SK-N-SH treated with all-trans-retinoic acid at 6 μM for 48 hours (cell line): Measurements from ENCODE around the gene KLF15.

Experiments
- ARNTL ChIP-seq: fragments of 450-650 bp; formaldehyde crosslinking; IDR thresholded peaks from 2 replicates; pipeline ENCODE4 v1.5.0; 2020; ENCODE audit warnings: low read depth, mild to moderate bottlenecking, moderate library complexity, borderline replicate concordance
- CREB5 ChIP-seq: fragments of 250-450 bp; sonication (Bioruptor Pico); IDR thresholded peaks from 2 replicates; pipeline ENCODE4 v1.5.1; 2020; ENCODE audit warnings: low read depth, mild to moderate bottlenecking, moderate library complexity
- OSR1 ChIP-seq: fragments of 250-450 bp; sonication (Bioruptor Pico); IDR thresholded peaks from 2 replicates; pipeline ENCODE4 v1.8.0; 2022; ENCODE audit warnings: moderate library complexity, mild to moderate bottlenecking, inconsistent platforms
- PATZ1 ChIP-seq: fragments of 250-450 bp; sonication (Bioruptor Pico); IDR thresholded peaks from 2 replicates; pipeline ENCODE4 v1.8.0; 2020; ENCODE audit warnings: mild to moderate bottlenecking, moderate library complexity, borderline replicate concordance
- POU6F1 ChIP-seq: fragments of 250-450 bp; sonication (Bioruptor Pico); IDR thresholded peaks from 2 replicates; pipeline ENCODE4 v1.8.0; 2021; ENCODE audit warnings: low read depth, mild to moderate bottlenecking, moderate library complexity, borderline replicate concordance
- PPARA ChIP-seq: fragments of 250-450 bp; sonication (Bioruptor Pico); IDR thresholded peaks from 2 replicates; pipeline ENCODE4 v1.5.0; 2020; ENCODE audit warnings: mild to moderate bottlenecking, borderline replicate concordance
- TOX ChIP-seq: fragments of 250-450 bp; sonication (Bioruptor Pico); IDR thresholded peaks from 2 replicates; pipeline ENCODE4 v1.8.0; 2021; ENCODE audit warnings: mild to moderate bottlenecking, moderate library complexity, borderline replicate concordance
- TSHZ2 ChIP-seq: fragments of 250-450 bp; sonication (Bioruptor Pico); IDR thresholded peaks from 2 replicates; pipeline ENCODE4 v1.5.0; 2020; ENCODE audit warnings: mild to moderate bottlenecking, moderate library complexity
- ZFP3 ChIP-seq: fragments of 250-450 bp; sonication (Bioruptor Pico); IDR thresholded peaks from 2 replicates; pipeline ENCODE4 v1.5.0; 2020; ENCODE audit warnings: mild to moderate bottlenecking, moderate library complexity

- no peak for TF ChIP-seq ZFP3 (CRISPR knock-in tag)
- TF ChIP-seq CREB5, result no peak
- no peak for TF ChIP-seq TOX (CRISPR knock-in tag)
- no peak for TF ChIP-seq PATZ1 (CRISPR knock-in tag)
- TF ChIP-seq PPARA (CRISPR knock-in tag), result no peak
- TF ChIP-seq OSR1, result no peak
- TF ChIP-seq TSHZ2 (CRISPR knock-in tag), result no peak
- no peak for TF ChIP-seq ARNTL (CRISPR knock-in tag)
- no peak for TF ChIP-seq POU6F1 (CRISPR knock-in tag)
Observed at GRCh38 chr3:126389794-126390146, 32.6 kb upstream of the KLF15 start.
